T-cell (primary cell): ENCODE measurements around the gene SEMG1. TPM values are rescaled to one million over a fixed set of nuclear protein-coding genes. Genes with fewer than 3 reads are reported as not detected.

Source experiments
- ATAC-seq, 4 experiments: fragments of 200-7000 bp in 3 of 4; fragments of 150-1000 bp in 1 of 4; cut with Tn5 transposase; replicated peaks in 1 of 4; 1 replicate in 3 of 4; 2 replicates in 1 of 4; pipeline ENCODE4 v1.10.0; 2021; ENCODE audit warnings: moderate library complexity in 3 of 4, mild to moderate bottlenecking in 2 of 4, moderate number of reproducible peaks in 1 of 4
- CTCF ChIA-PET, 2 donors: fragments of 300-600 bp; sonication (Branson Sonifier 250); formaldehyde crosslinking; loops; one replicate each; lab custom pipeline; 2022; ENCODE audit warnings: antibody characterized with exemption in 2 of 2; lab: Charles Lee
- POLR2A ChIA-PET, 2 donors: fragments of 300-600 bp; sonication (Branson Sonifier 250); formaldehyde crosslinking; loops; one replicate each; lab custom pipeline; 2022; ENCODE audit warnings: antibody characterized with exemption in 2 of 2; lab: Charles Lee
- DNase-seq, 35 experiments: peaks; one replicate each; pipeline versions ENCODE4 v3.0.0 to v3.0.0-alpha.2; 2013 to 2023
- H3K27ac ChIP-seq: one replicate; pipeline ENCODE4 v1.5.1; 2013; ENCODE audit warnings: low read length
- H3K27me3 ChIP-seq, 2 experiments: replicated peaks in 1 of 2; 1 replicate in 1 of 2; 2 replicates in 1 of 2; pipeline versions ENCODE4 v1.6.1 to v1.7.0; 2013; ENCODE audit warnings: low read length in 1 of 2, mixed read lengths in 1 of 2; ENCODE audit not compliant: control insufficient read depth in 2 of 2, insufficient read depth in 2 of 2; ENCODE audit errors: extremely low read depth in 1 of 2
- H3K36me3 ChIP-seq, 2 donors: 1 replicate in 1 of 2; 2 replicates in 1 of 2; pipeline versions ENCODE4 v1.6.1 to v1.7.0; 2013; ENCODE audit warnings: low read length in 1 of 2; ENCODE audit not compliant: control insufficient read depth in 2 of 2, insufficient read depth in 1 of 2; ENCODE audit errors: extremely low read depth in 1 of 2
- H3K4me1 ChIP-seq, 2 experiments: 1 replicate in 1 of 2; 2 replicates in 1 of 2; pipeline versions ENCODE4 v1.6.1 to v1.7.0; 2013; ENCODE audit warnings: low read length in 2 of 2, mixed read lengths in 1 of 2; ENCODE audit not compliant: insufficient read depth in 2 of 2, control insufficient read depth in 1 of 2; ENCODE audit errors: extremely low read depth in 1 of 2
- H3K4me3 ChIP-seq, 2 donors: 1 replicate in 1 of 2; 2 replicates in 1 of 2; pipeline versions ENCODE4 v1.5.1 to v1.7.0; 2013; ENCODE audit warnings: mild to moderate bottlenecking in 2 of 2, low read length in 1 of 2, moderate library complexity in 1 of 2; ENCODE audit not compliant: control insufficient read depth in 1 of 2; ENCODE audit errors: extremely low read depth in 1 of 2
- H3K9me3 ChIP-seq: 2 replicates; pipeline ENCODE4 v1.7.0; 2013
- H3K27ac Mint-ChIP-seq, 2 donors: one replicate each; pipeline ENCODE4 v1.8.0; 2020 to 2021; ENCODE audit warnings: mild to moderate bottlenecking in 2 of 2, mixed read lengths in 2 of 2
- H3K27me3 Mint-ChIP-seq, 2 donors: one replicate each; pipeline ENCODE4 v1.8.0; 2021 to 2022; ENCODE audit warnings: mixed read lengths in 2 of 2
- H3K36me3 Mint-ChIP-seq: one replicate; pipeline ENCODE4 v1.8.0; 2021; ENCODE audit warnings: mixed read lengths
- H3K4me1 Mint-ChIP-seq, 3 donors: one replicate each; pipeline ENCODE4 v1.8.0; 2020 to 2022; ENCODE audit warnings: mixed read lengths in 3 of 3, mild to moderate bottlenecking in 1 of 3
- H3K4me3 Mint-ChIP-seq, 3 donors: one replicate each; pipeline ENCODE4 v1.8.0; 2020 to 2022; ENCODE audit warnings: mild to moderate bottlenecking in 3 of 3, mixed read lengths in 3 of 3, moderate library complexity in 3 of 3
- H3K9me3 Mint-ChIP-seq, 3 donors: one replicate each; pipeline ENCODE4 v1.8.0; 2020 to 2022; ENCODE audit warnings: mixed read lengths in 3 of 3
- WGBS: methylation state at CpG from one replicate; pipeline ENCODE4 v1.1.5; 2013; ENCODE audit warnings: missing lambda C conversion rate; ENCODE audit not compliant: insufficient coverage; 5-methylcytosine and 5-hydroxymethylcytosine counted together
- total RNA-seq, 35 experiments: library from RNA in 6 of 35; stranded (reverse) in 6 of 35; fragments of 120-200 nt in 1 of 35; gene quantifications; one replicate each; pipeline versions ENCODE4 v1.2.1 to v1.2.4 and lab custom pipeline; 2013 to 2026

The SEMG1 gene, protein sequence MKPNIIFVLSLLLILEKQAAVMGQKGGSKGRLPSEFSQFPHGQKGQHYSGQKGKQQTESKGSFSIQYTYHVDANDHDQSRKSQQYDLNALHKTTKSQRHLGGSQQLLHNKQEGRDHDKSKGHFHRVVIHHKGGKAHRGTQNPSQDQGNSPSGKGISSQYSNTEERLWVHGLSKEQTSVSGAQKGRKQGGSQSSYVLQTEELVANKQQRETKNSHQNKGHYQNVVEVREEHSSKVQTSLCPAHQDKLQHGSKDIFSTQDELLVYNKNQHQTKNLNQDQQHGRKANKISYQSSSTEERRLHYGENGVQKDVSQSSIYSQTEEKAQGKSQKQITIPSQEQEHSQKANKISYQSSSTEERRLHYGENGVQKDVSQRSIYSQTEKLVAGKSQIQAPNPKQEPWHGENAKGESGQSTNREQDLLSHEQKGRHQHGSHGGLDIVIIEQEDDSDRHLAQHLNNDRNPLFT
- total RNA-seq (not detected), total RNA-seq (lab: John Stamatoyannopoulos, UW) (0 to 0.06 (median 0) reads per million in 29 experiments)
- total RNA-seq (2013) = not detected

DNA sequence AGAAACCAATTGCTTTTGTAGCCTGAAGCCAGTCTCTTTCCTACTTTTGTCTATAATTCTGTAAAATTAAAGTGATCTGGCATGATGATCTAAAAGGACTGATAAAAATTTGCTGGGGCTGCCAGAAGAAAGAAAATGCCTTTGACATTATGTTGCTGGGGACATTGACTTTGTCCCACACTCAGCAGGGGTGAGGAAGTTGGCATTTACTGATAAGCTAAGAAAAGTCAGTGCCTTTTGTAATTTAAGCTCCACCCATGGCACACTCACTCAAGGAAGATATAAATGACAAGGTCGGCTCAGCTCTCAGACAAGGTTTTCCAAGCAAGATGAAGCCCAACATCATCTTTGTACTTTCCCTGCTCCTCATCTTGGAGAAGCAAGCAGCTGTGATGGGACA lies at the start of gene SEMG1:
Gene SEMG1 (plus strand): TSS at position 309 of the 400 bp plus-strand sequence. CDS start 21 bp downstream, at position 330.
- no peak within 1 kb of the TSS for H3K4me3 Mint-ChIP-seq
- DNase-seq (no peak), ATAC-seq (no peak)
- no CpG with 5 or more reads among the region's 1 CpG for WGBS
- H3K27me3 Mint-ChIP-seq = peaks cover 43 to 47% of the 10 kb centered on the region in 2 donors
- H3K4me1 ChIP-seq = no peaks in the 10 kb centered on the region
- peaks cover 0 to 7% of the 10 kb centered on the region in 2 experiments for H3K27me3 ChIP-seq
- ChIA-PET POLR2A (no interaction called here), CTCF (interaction anchor here in 1 of 2 donors (0.6 to 0.7 kb wide), 2 partner anchors 9 to 18 kb away, joined by 3 to 4 read pairs; no protein-coding TSS in a partner anchor)
- H3K27ac ChIP-seq = no peak within 1 kb of the TSS
- H3K4me3 ChIP-seq = no peak within 1 kb of the TSS
- no peaks in the 10 kb centered on the region for H3K4me1 Mint-ChIP-seq
- no peaks in the 10 kb centered on the region for H3K9me3 ChIP-seq
- H3K9me3 Mint-ChIP-seq = peaks cover 5 to 9% (median 6%) of the 10 kb centered on the region in 3 donors
- no peaks in the 10 kb centered on the region for H3K36me3 ChIP-seq
- no peaks in the 10 kb centered on the region for H3K36me3 Mint-ChIP-seq
- H3K27ac Mint-ChIP-seq = no peak within 1 kb of the TSS

- Mint-ChIP-seq H3K4me3 (no peak overlapping the region), H3K9me3 (peaks cover 21 to 38% (median 23%) of the 10 kb centered on the region in 3 donors)
These were observed 48.9 kb upstream of the SEMG1 start for GRCh38 chr20:45157962-45158361.

GRCh38 chr20:45163083-45163803 lies 43.6 kb upstream of the SEMG1 start:
- Histone ChIP-seq H3K27me3 (peaks cover 3 to 6% of the 10 kb centered on the region in 2 experiments), H3K4me3 (no peak overlapping the region), H3K36me3 (no peaks in the 10 kb centered on the region), H3K9me3 (no peaks in the 10 kb centered on the region), H3K27ac (no peak overlapping the region), H3K4me1 (no peaks in the 10 kb centered on the region)
- peaks cover 5% of the 10 kb centered on the region for H3K36me3 Mint-ChIP-seq
- POLR2A ChIA-PET = no interaction called here
- no peak for DNase-seq
- no peak for ATAC-seq
- H3K4me1 Mint-ChIP-seq = no peaks in the 10 kb centered on the region
- CTCF ChIA-PET = no interaction called here
- no peak overlapping the region for H3K4me3 Mint-ChIP-seq
- H3K27me3 Mint-ChIP-seq = peaks cover 63 to 69% of the 10 kb centered on the region in 2 donors
- H3K9me3 Mint-ChIP-seq = peaks cover 20 to 53% (median 21%) of the 10 kb centered on the region in 3 donors
- no peak overlapping the region for H3K27ac Mint-ChIP-seq
- WGBS = 56% methylated on average over 1 of the region's 1 CpG

More at GRCh38 chr20:45157962-45158361, 48.9 kb upstream of the SEMG1 start:
- Mint-ChIP-seq H3K27ac (no peak overlapping the region), H3K27me3 (peaks cover 50 to 53% of the 10 kb centered on the region in 2 donors), H3K4me1 (no peaks in the 10 kb centered on the region), H3K36me3 (no peaks in the 10 kb centered on the region)
- ChIA-PET POLR2A (no interaction called here), CTCF (no interaction called here)
- Histone ChIP-seq H3K4me1 (no peaks in the 10 kb centered on the region), H3K4me3 (no peak overlapping the region), H3K9me3 (no peaks in the 10 kb centered on the region), H3K36me3 (no peaks in the 10 kb centered on the region), H3K27me3 (peaks cover 0 to 20% of the 10 kb centered on the region in 2 experiments), H3K27ac (no peak overlapping the region)
- no peak for ATAC-seq
- WGBS = no CpG with 5 or more reads among the region's 1 CpG
- DNase-seq = no peak

- Mint-ChIP-seq H3K4me3 (no peak overlapping the region), H3K36me3 (peaks cover 5% of the 10 kb centered on the region), H3K27ac (no peak overlapping the region), H3K9me3 (peaks cover 8 to 43% (median 11%) of the 10 kb centered on the region in 3 donors), H3K27me3 (peaks cover 57 to 67% of the 10 kb centered on the region in 2 donors), H3K4me1 (no peaks in the 10 kb centered on the region)
- peaks cover 3 to 6% of the 10 kb centered on the region in 2 experiments for H3K27me3 ChIP-seq
- no peaks in the 10 kb centered on the region for H3K36me3 ChIP-seq
- H3K27ac ChIP-seq = no peak overlapping the region
- ATAC-seq = no peak
- no peaks in the 10 kb centered on the region for H3K4me1 ChIP-seq
- no peak overlapping the region for H3K4me3 ChIP-seq
- no CpG with 5 or more reads among the region's 1 CpG for WGBS
- CTCF ChIA-PET = no interaction called here
- POLR2A ChIA-PET = no interaction called here
- no peaks in the 10 kb centered on the region for H3K9me3 ChIP-seq
- no peak for DNase-seq
These were observed 41.9 kb upstream of the SEMG1 start for GRCh38 chr20:45164906-45165305.

DNA sequence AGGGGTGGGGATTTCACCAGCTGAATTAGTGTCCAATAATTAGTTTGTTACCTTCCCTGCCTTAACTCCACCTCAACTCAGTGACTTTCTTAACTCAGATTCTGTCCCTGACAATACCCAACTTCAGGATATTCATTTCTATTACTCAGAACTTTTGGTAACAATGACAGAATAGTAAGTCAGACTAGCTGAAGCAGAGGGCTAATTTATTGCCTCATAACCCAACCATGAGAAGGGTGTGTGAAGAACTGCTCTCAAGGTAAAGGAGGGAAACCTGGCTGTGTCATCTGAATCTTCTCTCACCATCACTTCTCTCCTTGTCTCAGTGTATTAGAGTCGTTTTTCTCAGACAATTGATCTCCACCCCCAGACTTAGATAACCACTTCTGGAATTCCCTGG lies 33.3 kb upstream of the SEMG1 start:
- ATAC-seq = no peak
- peaks cover 2 to 15% of the 10 kb centered on the region in 2 experiments for H3K27me3 ChIP-seq
- H3K4me1 Mint-ChIP-seq = no peaks in the 10 kb centered on the region
- no peak overlapping the region for H3K27ac Mint-ChIP-seq
- no peak overlapping the region for H3K27ac ChIP-seq
- no peaks in the 10 kb centered on the region for H3K36me3 Mint-ChIP-seq
- no peaks in the 10 kb centered on the region for H3K4me1 ChIP-seq
- CTCF ChIA-PET = no interaction called here
- WGBS = no CpG with 5 or more reads among the region's 1 CpG
- POLR2A ChIA-PET = no interaction called here
- no peak for DNase-seq
- peaks cover 10% of the 10 kb centered on the region in 2 donors for H3K27me3 Mint-ChIP-seq
- no peak overlapping the region for H3K4me3 ChIP-seq
- H3K36me3 ChIP-seq = no peaks in the 10 kb centered on the region
- no peaks in the 10 kb centered on the region for H3K9me3 ChIP-seq
- H3K9me3 Mint-ChIP-seq = peaks cover 0 to 8% (median 2%) of the 10 kb centered on the region in 3 donors
- H3K4me3 Mint-ChIP-seq = no peak overlapping the region
